GM13977 (cell line): Measurements from ENCODE around the gene LRCH1.

ENCODE experiments used
- DNase-seq: peaks from one replicate; pipeline ENCODE4 v3.0.0; 2012; ENCODE audit warnings: low spot score
- in situ Hi-C: fragments of 300-500 bp; cut with MboI; formaldehyde crosslinking; loops from one replicate; pipeline ENCODE4 v1.12.0; 2022; ENCODE audit warnings: low sequenced_read_pairs, low pct_unique_long_range_greater_than_20kb, mixed read lengths, inconsistent platforms; ENCODE audit not compliant: unreplicated experiment
- TF ChIP-seq, protein P1 (sequence below): IDR thresholded peaks from 2 replicates; pipeline ENCODE4 v1.5.1; 2012; ENCODE audit warnings: mild to moderate bottlenecking, control low read depth; ENCODE audit not compliant: insufficient read depth; ENCODE audit errors: extremely low read depth, missing control alignments

LRCH1 gene

GRCh38 chr13:46629811-46630413, 76.9 kb downstream of the LRCH1 start:
- DNase-seq, result no peak
- TF ChIP-seq, protein P1, sequence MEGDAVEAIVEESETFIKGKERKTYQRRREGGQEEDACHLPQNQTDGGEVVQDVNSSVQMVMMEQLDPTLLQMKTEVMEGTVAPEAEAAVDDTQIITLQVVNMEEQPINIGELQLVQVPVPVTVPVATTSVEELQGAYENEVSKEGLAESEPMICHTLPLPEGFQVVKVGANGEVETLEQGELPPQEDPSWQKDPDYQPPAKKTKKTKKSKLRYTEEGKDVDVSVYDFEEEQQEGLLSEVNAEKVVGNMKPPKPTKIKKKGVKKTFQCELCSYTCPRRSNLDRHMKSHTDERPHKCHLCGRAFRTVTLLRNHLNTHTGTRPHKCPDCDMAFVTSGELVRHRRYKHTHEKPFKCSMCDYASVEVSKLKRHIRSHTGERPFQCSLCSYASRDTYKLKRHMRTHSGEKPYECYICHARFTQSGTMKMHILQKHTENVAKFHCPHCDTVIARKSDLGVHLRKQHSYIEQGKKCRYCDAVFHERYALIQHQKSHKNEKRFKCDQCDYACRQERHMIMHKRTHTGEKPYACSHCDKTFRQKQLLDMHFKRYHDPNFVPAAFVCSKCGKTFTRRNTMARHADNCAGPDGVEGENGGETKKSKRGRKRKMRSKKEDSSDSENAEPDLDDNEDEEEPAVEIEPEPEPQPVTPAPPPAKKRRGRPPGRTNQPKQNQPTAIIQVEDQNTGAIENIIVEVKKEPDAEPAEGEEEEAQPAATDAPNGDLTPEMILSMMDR, result no peak
- in situ Hi-C loops, result no loop called here

DNA sequence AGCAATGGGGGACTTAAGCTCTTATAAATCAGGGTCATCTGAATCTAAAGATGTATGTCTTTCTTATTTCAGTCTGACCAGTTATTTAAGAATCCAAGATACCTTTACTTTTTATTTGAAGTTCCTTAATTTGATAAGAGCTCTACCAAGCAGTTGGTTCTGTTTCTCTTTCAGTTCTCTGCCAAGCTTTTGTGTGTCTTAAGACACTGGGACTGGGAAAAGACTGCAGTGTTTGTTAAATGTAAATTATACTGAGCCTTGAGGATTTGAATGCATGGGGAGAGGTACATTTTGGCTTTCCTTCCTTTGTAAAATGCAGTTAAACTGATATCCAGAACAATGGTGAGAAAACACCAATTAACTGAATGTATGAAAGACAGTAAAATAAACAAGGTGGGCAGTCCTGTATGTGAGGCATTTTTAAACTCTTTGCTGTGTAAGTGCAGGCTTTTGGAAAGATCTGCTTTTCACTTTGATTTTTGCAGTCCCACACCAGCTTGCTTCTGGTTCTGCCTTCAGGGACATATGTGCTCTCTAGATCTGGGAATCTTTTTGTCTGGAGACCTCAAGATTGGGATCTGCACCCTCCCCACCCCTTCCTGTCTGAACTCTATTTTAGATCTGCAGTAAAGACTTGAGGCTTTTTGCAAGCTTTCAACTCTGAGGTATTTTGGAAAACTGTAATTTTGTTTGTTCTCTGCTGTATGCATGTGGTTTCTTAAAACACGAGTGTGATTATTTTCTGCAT, 77.6 kb downstream of the LRCH1 start:
- in situ Hi-C loops, result no loop called here
- DNase-seq, result no peak
- TF ChIP-seq, protein P1, result no peak

- DNase-seq, result no peak
- in situ Hi-C loops, result no loop called here
- TF ChIP-seq, protein P1, result no peak
Observed at GRCh38 chr13:46631179-46631542, 78.2 kb downstream of the LRCH1 start.

DNA sequence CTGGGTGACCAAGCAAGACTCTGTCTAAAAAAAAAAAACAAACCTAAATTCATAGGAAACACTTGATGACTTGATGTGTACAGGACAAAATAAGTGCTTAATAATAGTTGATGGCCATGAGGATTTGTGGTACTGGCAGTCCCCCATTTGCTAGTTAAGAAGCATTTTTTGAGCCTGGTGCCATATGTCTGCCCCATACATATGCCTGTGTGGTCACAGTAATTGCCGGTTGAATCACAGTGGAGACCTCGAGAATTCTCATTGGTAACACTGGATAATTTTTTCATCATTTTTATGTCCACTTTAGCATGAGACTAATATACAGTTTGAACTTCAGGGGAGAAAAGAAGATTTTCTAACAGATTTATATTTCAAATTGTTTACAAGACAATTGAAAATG, 79.2 kb downstream of the LRCH1 start:
- in situ Hi-C loops, result no loop called here
- TF ChIP-seq, protein P1, result no peak
- DNase-seq, result no peak

DNA sequence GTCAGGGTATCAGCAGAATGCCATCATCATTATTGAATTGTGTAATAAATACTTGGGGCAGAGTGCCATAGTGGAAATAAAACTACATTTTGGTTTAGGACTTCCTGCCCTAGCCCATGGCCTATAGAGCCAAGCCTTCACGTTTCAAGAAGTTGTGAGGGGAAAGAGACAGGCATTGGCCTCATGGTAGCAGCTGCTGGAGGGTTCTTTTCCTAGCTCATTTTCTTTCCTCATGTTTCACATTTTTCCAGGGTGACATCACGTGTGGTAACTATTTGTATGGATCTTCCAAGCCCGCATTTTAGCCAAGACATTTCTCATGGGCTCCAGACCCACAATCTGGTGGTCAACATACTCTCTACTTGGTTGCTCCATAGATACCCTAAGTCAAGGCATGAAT, 80.4 kb downstream of the LRCH1 start:
- no peak for DNase-seq
- in situ Hi-C loops, result no loop called here
- TF ChIP-seq, protein P1, result no peak

DNA sequence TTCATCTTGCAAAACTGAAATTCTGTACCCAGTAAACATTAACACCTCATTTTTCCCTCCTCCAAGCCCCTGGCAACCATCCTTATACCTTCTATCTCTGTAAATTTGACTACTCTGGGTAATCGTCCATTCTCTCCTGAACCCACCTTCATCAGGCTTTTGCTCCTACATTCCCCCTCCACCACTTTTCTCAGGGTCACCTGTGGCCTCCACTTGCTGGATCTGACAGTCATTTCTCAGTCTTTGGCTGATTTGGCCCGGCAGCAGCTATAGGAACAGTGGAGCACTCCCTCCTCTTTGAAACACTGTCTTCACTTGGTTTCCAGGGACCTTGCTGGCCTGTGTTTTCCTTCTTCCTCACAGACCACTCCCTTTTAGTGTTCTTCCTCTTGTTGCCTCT, 83.5 kb downstream of the LRCH1 start:
- in situ Hi-C loops, result no loop called here
- TF ChIP-seq, protein P1, result no peak
- DNase-seq, result no peak

DNA sequence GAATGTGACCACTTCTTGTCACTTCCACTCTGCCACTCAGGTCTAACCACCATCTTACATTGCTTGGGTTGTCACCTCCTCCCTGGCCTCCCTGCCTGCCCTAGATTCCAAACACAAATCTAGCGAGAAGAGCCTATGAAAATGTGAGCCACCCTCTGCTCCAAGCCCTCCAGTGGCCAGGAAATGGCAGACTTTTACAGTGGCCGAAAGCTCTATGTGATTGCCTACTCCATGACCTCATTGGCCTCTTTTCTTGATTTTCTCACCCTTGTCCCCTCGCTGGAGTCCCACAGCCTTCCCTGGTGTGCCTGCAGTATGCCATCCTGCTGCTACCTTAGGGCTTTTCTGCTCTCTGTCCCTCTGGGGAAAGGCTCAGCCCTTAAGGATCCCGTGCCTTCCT, 84.2 kb downstream of the LRCH1 start:
- in situ Hi-C loops, result no loop called here
- DNase-seq, result no peak
- TF ChIP-seq, protein P1, result no peak
